Epithelial cell of esophagus (primary cell): Measurements from ENCODE around the gene OR10G6.

Experiments used
- DNase-seq: peaks from one replicate; pipeline ENCODE4 v3.0.0; 2010; ENCODE audit warnings: low read depth
- H3K4me3 ChIP-seq: 2 replicates; pipeline ENCODE4 v1.5.1; 2011; ENCODE audit warnings: mild to moderate bottlenecking, low read length, control low read depth
- CTCF ChIP-seq: IDR thresholded peaks from 2 replicates; pipeline ENCODE4 v1.5.1; 2011; ENCODE audit warnings: low read depth, mild to moderate bottlenecking, low read length, control low read depth, inconsistent platforms; ENCODE audit not compliant: insufficient read depth; ENCODE audit errors: missing control alignments

Gene OR10G6

GRCh38 chr11:124012697-124013096 is 17.7 kb upstream of the OR10G6 start, which contains the start of gene OR10G4:
Gene OR10G4, plus strand, starts transcription at chr11:124012997. Its CDS starts 2,578 bp downstream, at chr11:124015575.
- TF ChIP-seq CTCF: no peak
- H3K4me3 ChIP-seq: no peak within 1 kb of the TSS
- DNase-seq: no peak

GRCh38 chr11:123979311-123979710 is 15.7 kb downstream of the OR10G6 start:
- no peak overlapping the region for H3K4me3 ChIP-seq
- no peak for TF ChIP-seq CTCF
- no peak for DNase-seq

GRCh38 chr11:123977731-123978347 is 17.1 kb downstream of the OR10G6 start, which contains the start of gene OR10S1:
Gene OR10S1, minus strand, starts transcription at chr11:123977781. Its CDS starts 117 bp downstream, at chr11:123977664.
- peak; percentile 94 for DNase-seq
- no peak within 1 kb of the TSS for H3K4me3 ChIP-seq
- no peak for TF ChIP-seq CTCF

GRCh38 chr11:123976770-123977560 is 18.0 kb downstream of the OR10G6 start:
- H3K4me3 ChIP-seq: no peak overlapping the region
- TF ChIP-seq CTCF: no peak
- no peak for DNase-seq

- no peak for TF ChIP-seq CTCF
- peak; percentile 96 for DNase-seq
These were observed 21.1 kb downstream of the OR10G6 start for GRCh38 chr11:123973816-123974215.

GRCh38 chr11:123956752-123957151 is 38.2 kb downstream of the OR10G6 start:
- no peak for DNase-seq
- TF ChIP-seq CTCF: no peak
- H3K4me3 ChIP-seq: no peak overlapping the region

More at GRCh38 chr11:123973816-123974215, 21.1 kb downstream of the OR10G6 start:
- H3K4me3 ChIP-seq: no peak overlapping the region
